Fibroblast of pulmonary artery (primary cell): Measurements from ENCODE around the gene ZNF710.
A peak's percentile ranks its signal among the peaks of the same experiment; 100 is the strongest.

Source experiments
- DNase-seq: peaks from one replicate; pipeline ENCODE4 v3.0.0-alpha.2; 2010; ENCODE audit warnings: low read depth
- H3K4me3 ChIP-seq: replicated peaks from 2 replicates; pipeline ENCODE4 v1.5.1; 2011; ENCODE audit warnings: low read depth, mild to moderate bottlenecking, control low read depth, low read length, moderate library complexity
- TF ChIP-seq, protein P1 (sequence below): IDR thresholded peaks from 2 replicates; pipeline ENCODE4 v1.5.1; 2011; ENCODE audit warnings: mild to moderate bottlenecking, control low read depth, low read length, inconsistent platforms; ENCODE audit errors: missing control alignments

The ZNF710 gene

GRCh38 chr15:90037961-90038631, 37.0 kb downstream of the ZNF710 start:
- DNase-seq, result peak; percentile 55
- H3K4me3 ChIP-seq, result no peak overlapping the region
- TF ChIP-seq, protein P1, sequence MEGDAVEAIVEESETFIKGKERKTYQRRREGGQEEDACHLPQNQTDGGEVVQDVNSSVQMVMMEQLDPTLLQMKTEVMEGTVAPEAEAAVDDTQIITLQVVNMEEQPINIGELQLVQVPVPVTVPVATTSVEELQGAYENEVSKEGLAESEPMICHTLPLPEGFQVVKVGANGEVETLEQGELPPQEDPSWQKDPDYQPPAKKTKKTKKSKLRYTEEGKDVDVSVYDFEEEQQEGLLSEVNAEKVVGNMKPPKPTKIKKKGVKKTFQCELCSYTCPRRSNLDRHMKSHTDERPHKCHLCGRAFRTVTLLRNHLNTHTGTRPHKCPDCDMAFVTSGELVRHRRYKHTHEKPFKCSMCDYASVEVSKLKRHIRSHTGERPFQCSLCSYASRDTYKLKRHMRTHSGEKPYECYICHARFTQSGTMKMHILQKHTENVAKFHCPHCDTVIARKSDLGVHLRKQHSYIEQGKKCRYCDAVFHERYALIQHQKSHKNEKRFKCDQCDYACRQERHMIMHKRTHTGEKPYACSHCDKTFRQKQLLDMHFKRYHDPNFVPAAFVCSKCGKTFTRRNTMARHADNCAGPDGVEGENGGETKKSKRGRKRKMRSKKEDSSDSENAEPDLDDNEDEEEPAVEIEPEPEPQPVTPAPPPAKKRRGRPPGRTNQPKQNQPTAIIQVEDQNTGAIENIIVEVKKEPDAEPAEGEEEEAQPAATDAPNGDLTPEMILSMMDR, result no peak

DNA sequence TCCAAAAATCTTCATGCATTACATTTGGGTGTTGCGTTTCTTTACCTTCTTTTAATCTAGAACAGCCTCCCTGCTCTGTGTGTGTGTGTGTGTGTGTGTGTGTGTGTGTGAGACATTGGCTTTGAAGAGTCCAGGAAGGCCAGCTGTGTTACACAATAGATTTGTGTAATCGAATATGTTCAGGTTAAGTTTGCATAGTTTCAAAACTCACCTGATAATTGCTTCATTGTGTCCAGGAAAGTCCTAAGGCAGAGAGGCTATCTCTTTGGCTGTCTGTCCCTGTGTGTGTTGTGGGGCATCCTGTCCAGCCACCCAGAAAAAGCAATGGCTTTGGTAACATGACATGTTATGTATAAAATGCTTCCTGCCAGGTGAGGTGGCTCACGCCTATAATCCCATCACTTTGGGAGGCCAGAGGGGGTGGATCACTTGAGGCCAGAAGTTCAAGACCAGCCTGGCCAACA, 37.5 kb downstream of the ZNF710 start:
- TF ChIP-seq, protein P1, result no peak
- no peak overlapping the region for H3K4me3 ChIP-seq
- no peak for DNase-seq

- no peak overlapping the region for H3K4me3 ChIP-seq
- TF ChIP-seq, protein P1, result no peak
- DNase-seq, result no peak
Observed at GRCh38 chr15:90039996-90040395, 38.9 kb downstream of the ZNF710 start.

- TF ChIP-seq, protein P1, result no peak
- no peak for DNase-seq
- no peak overlapping the region for H3K4me3 ChIP-seq
Observed at GRCh38 chr15:90040618-90041017, 39.5 kb downstream of the ZNF710 start.

DNA sequence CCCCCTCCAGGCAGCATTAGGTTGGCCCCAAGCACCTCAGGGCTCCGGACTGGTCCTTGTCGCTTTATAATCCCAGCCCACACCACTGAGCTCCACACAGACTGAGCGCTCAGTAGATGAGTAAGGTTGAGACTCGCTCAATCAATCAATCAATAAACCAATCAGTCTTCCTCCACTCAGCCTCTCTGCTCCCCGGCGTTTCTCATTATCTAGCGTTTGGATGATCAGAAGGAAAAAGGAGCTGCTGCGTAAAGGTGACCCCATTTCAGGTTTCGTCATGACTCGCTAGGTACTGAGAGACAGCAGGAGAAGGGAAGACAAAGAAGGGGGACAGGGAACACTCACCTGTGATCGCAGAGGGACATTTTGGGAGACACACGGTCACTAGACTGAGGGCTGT, 41.2 kb downstream of the ZNF710 start:
- no peak overlapping the region for H3K4me3 ChIP-seq
- DNase-seq, result no peak
- TF ChIP-seq, protein P1, result no peak

- no peak for DNase-seq
- TF ChIP-seq, protein P1, result no peak
- H3K4me3 ChIP-seq, result no peak overlapping the region
Observed at GRCh38 chr15:90042766-90043529, 41.8 kb downstream of the ZNF710 start.

- H3K4me3 ChIP-seq, result no peak overlapping the region
- TF ChIP-seq, protein P1, result no peak
Observed at GRCh38 chr15:90043530-90044010, 42.4 kb downstream of the ZNF710 start.

More at GRCh38 chr15:90043530-90044010, 42.4 kb downstream of the ZNF710 start:
- no peak for DNase-seq
